ENCODE measurements around the gene SOHLH1. TPM values are rescaled to one million over a fixed set of nuclear protein-coding genes. Genes with fewer than 3 reads are reported as not detected.

SOHLH1 gene, protein sequence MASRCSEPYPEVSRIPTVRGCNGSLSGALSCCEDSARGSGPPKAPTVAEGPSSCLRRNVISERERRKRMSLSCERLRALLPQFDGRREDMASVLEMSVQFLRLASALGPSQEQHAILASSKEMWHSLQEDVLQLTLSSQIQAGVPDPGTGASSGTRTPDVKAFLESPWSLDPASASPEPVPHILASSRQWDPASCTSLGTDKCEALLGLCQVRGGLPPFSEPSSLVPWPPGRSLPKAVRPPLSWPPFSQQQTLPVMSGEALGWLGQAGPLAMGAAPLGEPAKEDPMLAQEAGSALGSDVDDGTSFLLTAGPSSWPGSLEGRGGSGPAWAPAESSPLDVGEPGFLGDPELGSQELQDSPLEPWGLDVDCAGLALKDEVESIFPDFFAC
- not detected for polyA plus RNA-seq (2012; ENCODE audit: insufficient read length, low read depth)

GRCh38 chr9:135699440-135699839 is at the start of gene SOHLH1:
TSS of gene SOHLH1 (minus strand) at chr9:135699481. CDS start at chr9:135699467, 14 bp downstream.
- TF ChIP-seq TAF1 (IDR thresholded peaks at IDR 0.05; ENCODE audit: borderline replicate concordance, insufficient read depth, low read length) = no peak
- TF ChIP-seq REST (IDR thresholded peaks at IDR 0.05; ENCODE audit: insufficient read depth in 1 of 2, low read depth in 2 of 2, low read length in 2 of 2) = no peak
- no peak for TF ChIP-seq SIN3A (IDR thresholded peaks at IDR 0.05; ENCODE audit: borderline replicate concordance, insufficient read depth, low read length)
- TF ChIP-seq FOXP2 (optimal IDR thresholded peaks at IDR 0.05; ENCODE audit: borderline replicate concordance, extremely low read depth, extremely low read length, insufficient read depth) = no peak
- TF ChIP-seq POLR2AphosphoS5 (IDR thresholded peaks at IDR 0.05; ENCODE audit: low read depth, low read length) = no peak

GRCh38 chr9:135748676-135749075 is 49.4 kb upstream of the SOHLH1 start:
- TF ChIP-seq REST (IDR thresholded peaks at IDR 0.05; ENCODE audit: insufficient read depth in 1 of 2, low read depth in 2 of 2, low read length in 2 of 2) (no peak), POLR2AphosphoS5 (IDR thresholded peaks at IDR 0.05; ENCODE audit: low read depth, low read length) (no peak), TAF1 (IDR thresholded peaks at IDR 0.05; ENCODE audit: borderline replicate concordance, insufficient read depth, low read length) (no peak), FOXP2 (optimal IDR thresholded peaks at IDR 0.05; ENCODE audit: borderline replicate concordance, extremely low read depth, extremely low read length, insufficient read depth) (no peak), SIN3A (IDR thresholded peaks at IDR 0.05; ENCODE audit: borderline replicate concordance, insufficient read depth, low read length) (no peak)

- TF ChIP-seq SIN3A (IDR thresholded peaks at IDR 0.05; ENCODE audit: borderline replicate concordance, insufficient read depth, low read length) (no peak), TAF1 (IDR thresholded peaks at IDR 0.05; ENCODE audit: borderline replicate concordance, insufficient read depth, low read length) (no peak)
Observed at GRCh38 chr9:135747311-135747710, 48.0 kb upstream of the SOHLH1 start.

- TF ChIP-seq SIN3A (IDR thresholded peaks at IDR 0.05; ENCODE audit: borderline replicate concordance, insufficient read depth, low read length) (no peak), POLR2AphosphoS5 (IDR thresholded peaks at IDR 0.05; ENCODE audit: low read depth, low read length) (no peak), REST (IDR thresholded peaks at IDR 0.05; ENCODE audit: insufficient read depth in 1 of 2, low read depth in 2 of 2, low read length in 2 of 2) (no peak), FOXP2 (optimal IDR thresholded peaks at IDR 0.05; ENCODE audit: borderline replicate concordance, extremely low read depth, extremely low read length, insufficient read depth) (no peak), TAF1 (IDR thresholded peaks at IDR 0.05; ENCODE audit: borderline replicate concordance, insufficient read depth, low read length) (no peak)
Observed at GRCh38 chr9:135746565-135746964, 47.3 kb upstream of the SOHLH1 start.

DNA sequence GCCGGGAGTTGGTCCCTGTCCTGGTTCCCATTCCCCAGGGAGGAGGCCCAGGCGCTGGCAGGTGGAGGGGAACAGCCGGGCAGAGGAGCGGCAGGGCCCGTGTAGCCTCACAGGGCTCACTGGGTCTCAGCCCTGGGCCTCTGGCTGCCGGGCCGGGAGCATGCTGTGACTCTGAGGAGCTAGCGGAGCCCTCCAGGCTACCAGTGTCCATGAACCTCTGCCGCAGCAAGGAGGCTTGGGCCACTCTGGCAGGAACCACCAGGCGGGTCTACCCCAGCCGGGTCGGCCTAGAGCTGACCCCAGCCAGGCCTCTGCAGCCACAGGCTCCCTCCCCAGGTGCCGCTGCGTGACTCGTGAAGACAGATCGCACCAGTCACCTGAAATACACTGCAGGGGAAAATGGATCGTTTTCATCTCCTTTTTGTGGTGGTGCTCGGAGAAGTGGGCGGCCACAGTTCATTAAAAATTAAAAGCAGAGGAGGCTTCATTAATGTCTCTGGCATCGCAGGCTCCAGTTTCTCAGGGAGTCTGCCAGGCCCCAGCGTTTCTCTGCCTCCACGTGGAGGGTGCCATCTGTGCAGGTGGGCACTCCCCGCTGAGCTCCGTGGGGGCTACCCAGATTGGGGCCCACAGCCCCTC is 46.5 kb upstream of the SOHLH1 start:
- no peak for TF ChIP-seq POLR2AphosphoS5 (IDR thresholded peaks at IDR 0.05; ENCODE audit: low read depth, low read length)

DNA sequence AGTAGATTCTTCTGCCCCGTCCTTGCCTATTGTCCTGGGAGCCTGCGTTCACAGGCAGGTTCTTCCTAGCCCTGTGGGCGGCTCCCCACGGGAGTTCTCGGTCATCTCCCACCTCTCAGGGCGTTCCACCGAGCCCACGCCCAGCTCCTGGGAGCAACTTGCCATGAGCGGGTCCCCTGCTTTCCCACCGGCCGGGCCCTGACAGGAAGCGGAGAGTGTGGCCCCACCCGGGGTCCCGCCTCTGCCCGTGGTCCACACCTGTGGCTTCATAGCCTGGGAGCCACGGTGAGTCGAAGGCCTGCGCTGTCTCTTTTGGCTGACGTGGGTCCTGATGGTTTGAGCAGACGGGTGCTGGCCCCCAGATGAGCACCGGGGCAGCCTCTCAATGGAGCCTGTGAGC is 45.9 kb upstream of the SOHLH1 start:
- TF ChIP-seq SIN3A (IDR thresholded peaks at IDR 0.05; ENCODE audit: borderline replicate concordance, insufficient read depth, low read length) = no peak
- TF ChIP-seq REST (IDR thresholded peaks at IDR 0.05; ENCODE audit: insufficient read depth in 1 of 2, low read depth in 2 of 2, low read length in 2 of 2) = no peak
- TF ChIP-seq TAF1 (IDR thresholded peaks at IDR 0.05; ENCODE audit: borderline replicate concordance, insufficient read depth, low read length) = no peak
- TF ChIP-seq POLR2AphosphoS5 (IDR thresholded peaks at IDR 0.05; ENCODE audit: low read depth, low read length) = no peak
- TF ChIP-seq FOXP2 (optimal IDR thresholded peaks at IDR 0.05; ENCODE audit: borderline replicate concordance, extremely low read depth, extremely low read length, insufficient read depth) = no peak

All from PFSK-1 (cell line).